ENCODE results near the gene NOC4L.
"Not testable (repeated sequence)": the region's sequence is repeated elsewhere in the genome, so short reads cannot be mapped to it uniquely, and the experiment has no call there.

The NOC4L gene

GRCh38 chr12:132123970-132124765 lies 20.1 kb upstream of the NOC4L start:
- DNase-seq (ENCODE audit: low read depth in 2 of 2), result no peak

- no peak for DNase-seq (ENCODE audit: low read depth in 2 of 2)
Measured at GRCh38 chr12:132124766-132125425, 19.4 kb upstream of the NOC4L start.

GRCh38 chr12:132125736-132126135 lies 18.5 kb upstream of the NOC4L start:
- DNase-seq (ENCODE audit: low read depth in 2 of 2), result no peak

- DNase-seq (ENCODE audit: low read depth in 2 of 2), result no peak
Measured at GRCh38 chr12:132127041-132127440, 17.2 kb upstream of the NOC4L start.

GRCh38 chr12:132129007-132129406 lies 15.2 kb upstream of the NOC4L start:
- no peak for DNase-seq (ENCODE audit: low read depth in 2 of 2)

- no peak for DNase-seq (ENCODE audit: low read depth in 2 of 2)
Measured at GRCh38 chr12:132130690-132131089, 13.6 kb upstream of the NOC4L start.

- no peak for DNase-seq (ENCODE audit: low read depth in 2 of 2)
Measured at GRCh38 chr12:132131229-132131628, 13.0 kb upstream of the NOC4L start.

- DNase-seq (ENCODE audit: low read depth in 2 of 2), result no peak
Measured at GRCh38 chr12:132131952-132132351, 12.3 kb upstream of the NOC4L start.

GRCh38 chr12:132132609-132133430 lies 11.4 kb upstream of the NOC4L start:
- no peak for DNase-seq (ENCODE audit: low read depth in 2 of 2)

- DNase-seq (ENCODE audit: low read depth in 2 of 2), result no peak
Measured at GRCh38 chr12:132133952-132134652, 10.2 kb upstream of the NOC4L start.

- DNase-seq (ENCODE audit: low read depth in 2 of 2), result not testable (repeated sequence)
Measured at GRCh38 chr12:132134653-132135183, 9.5 kb upstream of the NOC4L start.

GRCh38 chr12:132136226-132136625 lies 8.0 kb upstream of the NOC4L start:
- DNase-seq (ENCODE audit: low read depth in 2 of 2), result not testable (repeated sequence)

GRCh38 chr12:132137483-132138125 lies 6.7 kb upstream of the NOC4L start:
- DNase-seq (ENCODE audit: low read depth in 2 of 2), result no peak

- no peak for DNase-seq (ENCODE audit: low read depth in 2 of 2)
Measured at GRCh38 chr12:132138941-132139871, 5.1 kb upstream of the NOC4L start.

GRCh38 chr12:132139912-132140311 lies 4.3 kb upstream of the NOC4L start:
- no peak for DNase-seq (ENCODE audit: low read depth in 2 of 2)

- DNase-seq (ENCODE audit: low read depth in 2 of 2), result no peak
Measured at GRCh38 chr12:132140501-132140900, 3.8 kb upstream of the NOC4L start.

- no peak for DNase-seq (ENCODE audit: low read depth in 2 of 2)
Measured at GRCh38 chr12:132140918-132141841, 3.1 kb upstream of the NOC4L start.

GRCh38 chr12:132141976-132142678 lies 2.1 kb upstream of the NOC4L start:
- no peak for DNase-seq (ENCODE audit: low read depth in 2 of 2)
